DOHH2 (cell line): Measurements from ENCODE around the gene NKTR.

ENCODE experiments used
- CTCF ChIP-seq: fragments of 200-600 bp; sonication (generic); IDR thresholded peaks from one replicate; pipeline ENCODE4 v1.5.1; 2014; ENCODE audit warnings: antibody characterized with exemption, mild to moderate bottlenecking, low read depth, low read length; ENCODE audit not compliant: poor library complexity, severe bottlenecking
- EZH2phosphoT487 ChIP-seq: fragments of 200-600 bp; sonication (generic); IDR thresholded peaks from 2 replicates; pipeline ENCODE4 v1.6.1; 2017; ENCODE audit warnings: borderline replicate concordance, mild to moderate bottlenecking, antibody characterized with exemption, low read length, moderate library complexity, mixed read lengths

- no peak for TF ChIP-seq CTCF
- TF ChIP-seq EZH2phosphoT487, result no peak
Measured at GRCh38 chr3:42637001-42637400, 36.5 kb downstream of the NKTR start.
